B cell (primary cell): Measurements from ENCODE around the gene CHMP2B. TPM values are rescaled to one million over a fixed set of nuclear protein-coding genes. Genes with fewer than 3 reads are reported as not detected.
A peak's percentile ranks its signal among the peaks of the same experiment; 100 is the strongest.

Experiments
- ATAC-seq: fragments of 200-7000 bp; cut with Tn5 transposase; one replicate; pipeline ENCODE4 v1.10.0; 2021; ENCODE audit warnings: low read depth, mild to moderate bottlenecking, moderate number of reproducible peaks, moderate library complexity
- CTCF ChIA-PET: fragments of 350-600 bp; sonication (Branson Sonifier 250); formaldehyde crosslinking; loops from one replicate; lab custom pipeline; 2021; ENCODE audit warnings: antibody characterized with exemption, inconsistent platforms; lab: Charles Lee
- POLR2A ChIA-PET: fragments of 350-600 bp; sonication (Branson Sonifier 250); formaldehyde crosslinking; loops from one replicate; lab custom pipeline; 2021; ENCODE audit warnings: antibody characterized with exemption; lab: Charles Lee
- DNase-seq: peaks from one replicate; pipeline ENCODE4 v3.0.0; 2013
- H2AFZ ChIP-seq: 2 replicates; pipeline ENCODE4 v1.6.1; 2012; ENCODE audit warnings: mild to moderate bottlenecking, low read depth, low read length; ENCODE audit not compliant: insufficient read depth, poor library complexity, severe bottlenecking
- H3K27ac ChIP-seq, 2 donors: 1 replicate in 1 of 2; 2 replicates in 1 of 2; pipeline ENCODE4 v1.5.1; 2012 to 2013; ENCODE audit warnings: low read length in 2 of 2, mild to moderate bottlenecking in 2 of 2, moderate library complexity in 1 of 2
- H3K27me3 ChIP-seq, 4 experiments: fragments of 200-600 bp in 1 of 4; sonication (generic) in 1 of 4; replicated peaks in 1 of 4; 1 replicate in 2 of 4; 2 replicates in 2 of 4; pipeline versions ENCODE4 v1.6.1 to v1.7.0; 2013 to 2016; ENCODE audit warnings: low read length in 3 of 4, mild to moderate bottlenecking in 2 of 4, mixed read lengths in 1 of 4, moderate library complexity in 1 of 4; ENCODE audit not compliant: insufficient read depth in 4 of 4, control insufficient read depth in 3 of 4; ENCODE audit errors: control extremely low read depth in 1 of 4
- H3K36me3 ChIP-seq, 2 experiments: replicated peaks in 1 of 2; 1 replicate in 1 of 2; 2 replicates in 1 of 2; pipeline versions ENCODE4 v1.6.1 to v1.7.1; 2013; ENCODE audit warnings: low read length in 1 of 2; ENCODE audit not compliant: insufficient read depth in 2 of 2, control insufficient read depth in 1 of 2; ENCODE audit errors: control extremely low read depth in 1 of 2, extremely low read depth in 1 of 2
- H3K4me1 ChIP-seq, 2 donors: fragments of 200-600 bp in 1 of 2; sonication (generic) in 1 of 2; 1 replicate in 1 of 2; 2 replicates in 1 of 2; pipeline versions ENCODE4 v1.5.1 to v1.6.1; 2013 to 2017; ENCODE audit warnings: low read length in 2 of 2; ENCODE audit not compliant: control insufficient read depth in 2 of 2, insufficient read depth in 2 of 2
- H3K4me2 ChIP-seq: replicated peaks from 2 replicates; pipeline ENCODE3; 2012; ENCODE audit warnings: mild to moderate bottlenecking, low read depth, low read length; ENCODE audit not compliant: poor library complexity, severe bottlenecking
- H3K4me3 ChIP-seq, 5 experiments: fragments of 200-600 bp in 1 of 5; sonication (generic) in 1 of 5; 1 replicate in 3 of 5; 2 replicates in 2 of 5; pipeline versions ENCODE4 v1.5.1 to v1.7.0; 2011 to 2016; ENCODE audit warnings: low read length in 4 of 5, mild to moderate bottlenecking in 4 of 5, low read depth in 2 of 5, control low read depth in 1 of 5, moderate library complexity in 1 of 5; ENCODE audit not compliant: insufficient read depth in 1 of 5; ENCODE audit errors: control extremely low read depth in 1 of 5, extremely low read depth in 1 of 5
- H3K79me2 ChIP-seq: fragments of 200-600 bp; sonication (generic); one replicate; pipeline ENCODE4 v1.6.0; 2016; ENCODE audit warnings: low read length; ENCODE audit not compliant: control insufficient read depth, insufficient read depth
- H3K9ac ChIP-seq: fragments of 200-600 bp; sonication (generic); 2 replicates; pipeline ENCODE4 v1.6.1; 2017; ENCODE audit warnings: mild to moderate bottlenecking, low read length, moderate library complexity
- H3K9me3 ChIP-seq, 3 donors: one replicate each; pipeline versions ENCODE4 v1.6.1 to v1.7.1; 2013; ENCODE audit warnings: low read length in 2 of 3; ENCODE audit not compliant: control insufficient read depth in 2 of 3, insufficient read depth in 1 of 3; ENCODE audit errors: control extremely low read depth in 1 of 3
- H4K20me1 ChIP-seq: 2 replicates; pipeline ENCODE4 v1.6.0; 2012; ENCODE audit warnings: mild to moderate bottlenecking, low read length; ENCODE audit not compliant: insufficient read depth, control insufficient read depth, poor library complexity, severe bottlenecking
- H3K27ac Mint-ChIP-seq: one replicate; pipeline ENCODE4 v1.8.0; 2021; ENCODE audit warnings: mixed read lengths
- H3K27me3 Mint-ChIP-seq: one replicate; pipeline ENCODE4 v1.8.0; 2021; ENCODE audit warnings: mixed read lengths
- H3K4me1 Mint-ChIP-seq: one replicate; pipeline ENCODE4 v1.8.0; 2021; ENCODE audit warnings: mixed read lengths
- H3K4me3 Mint-ChIP-seq: one replicate; pipeline ENCODE4 v1.8.0; 2021; ENCODE audit warnings: mixed read lengths
- H3K9me3 Mint-ChIP-seq: one replicate; pipeline ENCODE4 v1.8.0; 2022; ENCODE audit warnings: mixed read lengths; ENCODE audit not compliant: insufficient read depth
- EZH2 ChIP-seq: IDR thresholded peaks from 2 replicates; pipeline ENCODE4 v1.6.1; 2012; ENCODE audit warnings: borderline replicate concordance, low read depth, mild to moderate bottlenecking, moderate library complexity, low read length; ENCODE audit not compliant: insufficient read depth, poor library complexity, severe bottlenecking
- WGBS: methylation state at CpG from one replicate; pipeline ENCODE4 v1.1.5; 2013; ENCODE audit warnings: missing lambda C conversion rate; ENCODE audit not compliant: insufficient coverage; 5-methylcytosine and 5-hydroxymethylcytosine counted together
- intact Hi-C: fragments of 100-400 bp; cut with micrococcal nuclease; formaldehyde crosslinking; loops from one replicate; pipeline ENCODE4 v1.10.0; 2022
- polyA plus RNA-seq: library from polyadenylated mRNA; depleted of rRNA; stranded (reverse); fragments of >200 nt; gene quantifications from 2 replicates; pipeline ENCODE4 v1.2.3, GENCODE V29; 2012
- total RNA-seq, 2 donors: library from RNA; stranded (reverse); fragments of 120-200 nt in 1 of 2; gene quantifications; 1 replicate in 1 of 2; 2 replicates in 1 of 2; pipeline versions ENCODE4 v1.2.3 to v1.2.4, GENCODE V29; 2013 to 2022
- TF ChIP-seq, protein P1 (sequence below): fragments of 200-600 bp; IDR thresholded peaks from one replicate; pipeline ENCODE4 v1.8.0; 2022; ENCODE audit warnings: antibody characterized with exemption, mild to moderate bottlenecking

CHMP2B gene
- total and polyA plus RNA-seq, 2 donors (not counting 1 experiment from before 2014, with no cell fraction given): 18.4 to 25.0 TPM

DNA sequence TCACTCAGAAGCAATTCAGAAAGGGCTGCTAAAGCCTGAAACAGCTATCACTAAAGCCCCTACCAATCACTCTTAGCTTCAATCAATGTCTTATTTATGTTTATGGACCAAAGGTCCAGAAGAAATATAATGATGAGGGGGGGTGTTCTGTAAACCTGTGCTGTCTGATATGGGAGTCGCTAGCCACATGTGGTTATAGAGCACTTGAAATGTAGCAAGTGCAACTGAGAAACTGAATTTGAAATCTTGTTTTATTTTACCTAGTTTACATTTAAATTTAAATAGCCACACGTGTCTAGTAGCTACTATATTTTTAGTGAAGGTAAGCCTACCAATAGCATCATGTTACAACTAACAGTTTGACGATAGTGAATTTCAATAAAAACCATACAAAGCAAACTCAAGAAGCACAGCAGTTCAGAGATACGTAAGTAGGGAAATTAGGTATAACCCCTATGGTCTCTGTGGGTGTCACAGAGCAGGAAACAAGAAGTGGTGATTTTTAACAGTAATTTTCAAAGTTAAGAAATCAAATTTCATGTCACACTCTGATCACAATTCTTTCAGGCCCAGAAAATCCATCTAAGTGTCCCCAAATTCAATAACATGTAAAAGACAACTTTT, 45.7 kb downstream of the CHMP2B start:
- ATAC-seq: peak; percentile 73
- no peaks in the 10 kb centered on the region for H3K79me2 ChIP-seq
- TF ChIP-seq EZH2: no peak
- TF ChIP-seq, protein P1, sequence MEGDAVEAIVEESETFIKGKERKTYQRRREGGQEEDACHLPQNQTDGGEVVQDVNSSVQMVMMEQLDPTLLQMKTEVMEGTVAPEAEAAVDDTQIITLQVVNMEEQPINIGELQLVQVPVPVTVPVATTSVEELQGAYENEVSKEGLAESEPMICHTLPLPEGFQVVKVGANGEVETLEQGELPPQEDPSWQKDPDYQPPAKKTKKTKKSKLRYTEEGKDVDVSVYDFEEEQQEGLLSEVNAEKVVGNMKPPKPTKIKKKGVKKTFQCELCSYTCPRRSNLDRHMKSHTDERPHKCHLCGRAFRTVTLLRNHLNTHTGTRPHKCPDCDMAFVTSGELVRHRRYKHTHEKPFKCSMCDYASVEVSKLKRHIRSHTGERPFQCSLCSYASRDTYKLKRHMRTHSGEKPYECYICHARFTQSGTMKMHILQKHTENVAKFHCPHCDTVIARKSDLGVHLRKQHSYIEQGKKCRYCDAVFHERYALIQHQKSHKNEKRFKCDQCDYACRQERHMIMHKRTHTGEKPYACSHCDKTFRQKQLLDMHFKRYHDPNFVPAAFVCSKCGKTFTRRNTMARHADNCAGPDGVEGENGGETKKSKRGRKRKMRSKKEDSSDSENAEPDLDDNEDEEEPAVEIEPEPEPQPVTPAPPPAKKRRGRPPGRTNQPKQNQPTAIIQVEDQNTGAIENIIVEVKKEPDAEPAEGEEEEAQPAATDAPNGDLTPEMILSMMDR: no peak
- peak overlapping the region in 1 of 2 donors; percentile 28 for H3K27ac ChIP-seq
- Mint-ChIP-seq H3K27ac (no peak overlapping the region), H3K27me3 (peaks cover 4% of the 10 kb centered on the region), H3K4me1 (peaks cover 22% of the 10 kb centered on the region), H3K4me3 (peak overlapping the region; percentile 36), H3K9me3 (no peaks in the 10 kb centered on the region)
- H3K4me3 ChIP-seq: no peak overlapping the region
- H3K4me1 ChIP-seq: peaks cover 19 to 25% of the 10 kb centered on the region in 2 donors
- no CpG with 5 or more reads among the region's 4 CpGs for WGBS
- H2AFZ ChIP-seq: peak overlapping the region; percentile 31
- intact Hi-C loops: no loop called here
- no peaks in the 10 kb centered on the region for H3K36me3 ChIP-seq
- no peaks in the 10 kb centered on the region for H3K9me3 ChIP-seq
- H4K20me1 ChIP-seq: no peaks in the 10 kb centered on the region
- ChIA-PET POLR2A (no interaction called here), CTCF (interaction anchor here (0.7 kb wide), 1 partner anchor 12 kb away, joined by 3 read pairs; no protein-coding TSS in a partner anchor)
- no peaks in the 10 kb centered on the region for H3K27me3 ChIP-seq
- H3K9ac ChIP-seq: peak overlapping the region; percentile 4
- DNase-seq: peak; percentile 54
- H3K4me2 ChIP-seq: peak overlapping the region; percentile 49

DNA sequence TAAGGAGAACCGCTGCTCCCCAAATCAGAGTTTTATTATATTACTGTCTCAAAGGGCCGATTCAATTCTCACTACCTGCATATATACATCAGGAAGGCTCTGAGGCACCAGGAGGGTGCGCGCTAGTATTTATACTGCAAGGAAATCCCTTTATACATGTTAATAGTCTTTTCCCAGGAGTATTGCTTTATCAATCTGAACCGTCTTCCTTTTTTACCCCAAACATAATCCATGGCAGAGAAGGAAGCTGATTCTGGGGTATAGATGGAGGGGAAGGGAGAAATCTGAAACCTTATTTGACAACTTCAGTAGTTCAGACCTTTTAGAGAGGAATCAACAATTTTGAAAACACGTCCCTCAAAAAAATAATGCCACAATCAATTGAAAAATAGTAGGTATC, 49.4 kb downstream of the CHMP2B start, which contains the start of gene POU1F1:
POU1F1 (minus strand) TSS at position 101 of the 400 bp plus-strand sequence. CDS start 122 bp downstream, outside the sequence.
- H3K27ac ChIP-seq: no peak within 1 kb of the TSS
- H3K27me3 ChIP-seq: no peaks in the 10 kb centered on the region
- no peak within 1 kb of the TSS for H3K9ac ChIP-seq
- DNase-seq (no peak), ATAC-seq (no peak)
- no peaks in the 10 kb centered on the region for H3K79me2 ChIP-seq
- no peaks in the 10 kb centered on the region for H3K9me3 ChIP-seq
- peaks cover 12 to 17% of the 10 kb centered on the region in 2 donors for H3K4me1 ChIP-seq
- Mint-ChIP-seq H3K9me3 (no peaks in the 10 kb centered on the region), H3K27ac (no peak within 1 kb of the TSS), H3K27me3 (peaks cover 4% of the 10 kb centered on the region), H3K4me3 (no peak within 1 kb of the TSS), H3K4me1 (peaks cover 15% of the 10 kb centered on the region)
- no peak within 1 kb of the TSS for H3K4me3 ChIP-seq
- TF ChIP-seq, protein P1: no peak
- no peak for TF ChIP-seq EZH2
- no peak within 1 kb of the TSS for H2AFZ ChIP-seq
- CTCF ChIA-PET: interaction anchor here (1.7 kb wide), 1 partner anchor 15 kb away, joined by 5 read pairs; no protein-coding TSS in a partner anchor
- H4K20me1 ChIP-seq: no peaks in the 10 kb centered on the region
- H3K36me3 ChIP-seq: no peaks in the 10 kb centered on the region
- intact Hi-C loops: no loop called here
- POLR2A ChIA-PET: no interaction called here
- WGBS: no CpG with 5 or more reads among the region's 6 CpGs
- H3K4me2 ChIP-seq: no peak within 1 kb of the TSS
